Naive B cell (primary cell): ENCODE data around the gene SMIM22. TPM values are rescaled to one million over a fixed set of nuclear protein-coding genes. Genes with fewer than 3 reads are reported as not detected.
A peak's percentile ranks its signal among the peaks of the same experiment; 100 is the strongest.

Experiments
- ATAC-seq, 2 donors: fragments of 150-1000 bp; cut with Tn5 transposase; 2 replicates each; pipeline ENCODE4 v1.10.0; 2021; ENCODE audit warnings: low read depth in 2 of 2, mild to moderate bottlenecking in 2 of 2, moderate library complexity in 2 of 2
- DNase-seq: peaks from one replicate; pipeline ENCODE4 v3.0.0; 2022
- H3K27ac Mint-ChIP-seq, 6 donors: one replicate each; pipeline ENCODE4 v1.8.0; 2020 to 2022; ENCODE audit warnings: mild to moderate bottlenecking in 6 of 6, mixed read lengths in 6 of 6, moderate library complexity in 5 of 6, inconsistent platforms in 2 of 6
- H3K27me3 Mint-ChIP-seq, 3 donors: one replicate each; pipeline ENCODE4 v1.8.0; 2021 to 2022; ENCODE audit warnings: mixed read lengths in 3 of 3, mild to moderate bottlenecking in 1 of 3
- H3K36me3 Mint-ChIP-seq, 2 donors: one replicate each; pipeline ENCODE4 v1.8.0; 2020 to 2022; ENCODE audit warnings: mixed read lengths in 2 of 2, inconsistent platforms in 1 of 2, mild to moderate bottlenecking in 1 of 2
- H3K4me1 Mint-ChIP-seq, 3 donors: one replicate each; pipeline ENCODE4 v1.8.0; 2020 to 2022; ENCODE audit warnings: mixed read lengths in 3 of 3, inconsistent platforms in 1 of 3, mild to moderate bottlenecking in 1 of 3, moderate library complexity in 1 of 3
- H3K4me3 Mint-ChIP-seq, 8 donors: one replicate each; pipeline ENCODE4 v1.8.0; 2020 to 2022; ENCODE audit warnings: mild to moderate bottlenecking in 8 of 8, mixed read lengths in 8 of 8, moderate library complexity in 8 of 8, inconsistent platforms in 2 of 8
- H3K9me3 Mint-ChIP-seq, 7 donors: one replicate each; pipeline ENCODE4 v1.8.0; 2020 to 2022; ENCODE audit warnings: mixed read lengths in 7 of 7, mild to moderate bottlenecking in 5 of 7, inconsistent platforms in 2 of 7, moderate library complexity in 1 of 7
- polyA plus RNA-seq, 6 donors: library from polyadenylated mRNA; unstranded; fragments of 300-500 nt; fragmentation: Illumina TruSeq; gene quantifications; one replicate each; pipeline ENCODE4 v1.2.3, GENCODE V29; 2021; ENCODE audit warnings: low read depth in 6 of 6

The SMIM22 gene
- polyA plus RNA-seq, 6 donors from 2014 or later, result not detected

- peaks cover 12 to 21% (median 20%) of the 10 kb centered on the region in 3 donors for H3K4me1 Mint-ChIP-seq
- H3K4me3 Mint-ChIP-seq, result peak overlapping the region in 1 of 8 donors; percentile 12
- H3K9me3 Mint-ChIP-seq, result no peaks in the 10 kb centered on the region
- H3K27ac Mint-ChIP-seq, result no peak overlapping the region
- no peaks in the 10 kb centered on the region for H3K27me3 Mint-ChIP-seq
- no peak for DNase-seq
- ATAC-seq, result no peak
- peaks cover 0 to 7% of the 10 kb centered on the region in 2 donors for H3K36me3 Mint-ChIP-seq
Measured at GRCh38 chr16:4762205-4762604, 33.0 kb upstream of the SMIM22 start.

- Mint-ChIP-seq H3K27me3 (no peaks in the 10 kb centered on the region), H3K27ac (peak overlapping the region in 1 of 6 donors; percentile 72), H3K4me3 (peak overlapping the region in 2 of 8 donors; percentile 30 to 74), H3K4me1 (peaks cover 19 to 35% (median 31%) of the 10 kb centered on the region in 3 donors), H3K9me3 (no peaks in the 10 kb centered on the region), H3K36me3 (peaks cover 0 to 7% of the 10 kb centered on the region in 2 donors)
- DNase-seq, result no peak
- no peak for ATAC-seq
Measured at GRCh38 chr16:4763791-4764190, 31.4 kb upstream of the SMIM22 start.

GRCh38 chr16:4765511-4766474, 29.4 kb upstream of the SMIM22 start:
- peaks cover 0 to 2% (median 0%) of the 10 kb centered on the region in 7 donors for H3K9me3 Mint-ChIP-seq
- H3K36me3 Mint-ChIP-seq, result no peaks in the 10 kb centered on the region
- DNase-seq, result no peak
- peaks cover 22 to 42% (median 38%) of the 10 kb centered on the region in 3 donors for H3K4me1 Mint-ChIP-seq
- peak overlapping the region; percentile 82 to 95 (median 89) for H3K4me3 Mint-ChIP-seq
- no peaks in the 10 kb centered on the region for H3K27me3 Mint-ChIP-seq
- no peak for ATAC-seq
- H3K27ac Mint-ChIP-seq, result peak overlapping the region in 5 of 6 donors; percentile 28 to 83 (median 73)

GRCh38 chr16:4766875-4767628, 28.1 kb upstream of the SMIM22 start, which contains the start of gene ZNF500:
Gene ZNF500 (minus strand): TSS chr16:4767162. CDS start chr16:4765978, 1,184 bp downstream.
- H3K27ac Mint-ChIP-seq, result peak within 1 kb of the TSS; percentile 76 to 97 (median 85)
- H3K4me1 Mint-ChIP-seq, result peaks cover 22 to 42% (median 38%) of the 10 kb centered on the region in 3 donors
- no peaks in the 10 kb centered on the region for H3K36me3 Mint-ChIP-seq
- peak within 1 kb of the TSS; percentile 92 to 95 (median 94) for H3K4me3 Mint-ChIP-seq
- peak; percentile 97 to 99 for ATAC-seq
- no peaks in the 10 kb centered on the region for H3K27me3 Mint-ChIP-seq
- peaks cover 0 to 2% (median 0%) of the 10 kb centered on the region in 7 donors for H3K9me3 Mint-ChIP-seq
- peak; percentile 94 for DNase-seq

GRCh38 chr16:4767872-4768548, 27.2 kb upstream of the SMIM22 start:
- Mint-ChIP-seq H3K36me3 (no peaks in the 10 kb centered on the region), H3K4me1 (peaks cover 18 to 35% (median 34%) of the 10 kb centered on the region in 3 donors), H3K27ac (peak overlapping the region; percentile 27 to 97 (median 74)), H3K9me3 (peaks cover 0 to 2% (median 0%) of the 10 kb centered on the region in 7 donors), H3K4me3 (peak overlapping the region; percentile 90 to 95 (median 93)), H3K27me3 (no peaks in the 10 kb centered on the region)
- ATAC-seq (no peak), DNase-seq (no peak)

GRCh38 chr16:4768549-4769305, 26.4 kb upstream of the SMIM22 start:
- ATAC-seq (peak; percentile 33 to 43), DNase-seq (peak; percentile 63)
- H3K4me1 Mint-ChIP-seq, result peaks cover 18 to 34% (median 33%) of the 10 kb centered on the region in 3 donors
- peak overlapping the region in 5 of 6 donors; percentile 25 to 97 (median 86) for H3K27ac Mint-ChIP-seq
- H3K9me3 Mint-ChIP-seq, result peaks cover 0 to 2% (median 0%) of the 10 kb centered on the region in 7 donors
- H3K4me3 Mint-ChIP-seq, result peak overlapping the region; percentile 90 to 95 (median 93)
- H3K36me3 Mint-ChIP-seq, result no peaks in the 10 kb centered on the region
- no peaks in the 10 kb centered on the region for H3K27me3 Mint-ChIP-seq

DNA sequence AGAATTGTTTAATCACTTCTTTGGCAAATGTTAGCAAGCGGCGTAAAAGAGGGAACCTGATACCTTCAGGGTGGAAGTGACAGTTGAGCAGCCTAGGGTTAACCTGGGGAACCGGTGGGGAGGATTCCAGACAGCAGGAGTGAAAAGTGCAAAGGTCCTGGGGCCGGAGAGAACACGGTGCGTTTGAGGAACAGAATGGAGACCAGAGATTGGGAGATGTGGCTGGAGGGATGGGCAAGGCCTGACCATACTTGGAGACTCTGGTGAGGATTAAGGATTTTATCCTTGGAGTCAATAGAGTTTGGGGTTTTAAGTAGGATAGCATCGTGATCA, 25.9 kb upstream of the SMIM22 start:
- no peak for DNase-seq
- Mint-ChIP-seq H3K27ac (peak overlapping the region in 4 of 6 donors; percentile 24 to 90 (median 80)), H3K4me3 (peak overlapping the region; percentile 90 to 95 (median 93)), H3K9me3 (peaks cover 0 to 2% (median 0%) of the 10 kb centered on the region in 7 donors), H3K4me1 (peaks cover 18 to 34% (median 33%) of the 10 kb centered on the region in 3 donors), H3K36me3 (no peaks in the 10 kb centered on the region), H3K27me3 (no peaks in the 10 kb centered on the region)
- no peak for ATAC-seq

DNA sequence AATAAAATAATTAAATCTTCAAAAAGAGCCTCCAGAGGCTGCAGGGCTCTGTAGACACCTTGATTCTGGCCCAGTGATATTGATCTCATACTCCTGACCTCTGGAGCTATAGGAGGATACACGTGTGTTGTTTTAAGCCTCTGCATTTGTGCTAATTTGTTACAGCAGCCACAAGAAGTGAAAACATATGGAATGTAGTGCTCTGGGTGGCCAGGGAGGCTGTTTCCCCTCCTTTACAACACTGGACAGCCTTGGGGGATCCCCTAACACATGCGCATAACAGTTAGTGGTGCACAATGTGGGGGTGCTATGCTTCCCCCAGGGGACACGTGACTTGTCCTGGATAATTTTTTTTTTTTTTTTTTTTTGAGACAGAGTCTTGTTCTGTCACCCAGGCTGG, 23.5 kb upstream of the SMIM22 start:
- DNase-seq (no peak), ATAC-seq (no peak)
- Mint-ChIP-seq H3K27me3 (no peaks in the 10 kb centered on the region), H3K9me3 (peaks cover 0 to 2% (median 0%) of the 10 kb centered on the region in 7 donors), H3K27ac (peak overlapping the region in 1 of 6 donors; percentile 52), H3K4me3 (peak overlapping the region in 1 of 8 donors; percentile 15), H3K36me3 (no peaks in the 10 kb centered on the region), H3K4me1 (peaks cover 11 to 24% (median 20%) of the 10 kb centered on the region in 3 donors)

GRCh38 chr16:4772351-4772750, 22.8 kb upstream of the SMIM22 start:
- H3K4me1 Mint-ChIP-seq, result peaks cover 11 to 20% (median 17%) of the 10 kb centered on the region in 3 donors
- H3K27me3 Mint-ChIP-seq, result no peaks in the 10 kb centered on the region
- no peak overlapping the region for H3K27ac Mint-ChIP-seq
- H3K36me3 Mint-ChIP-seq, result no peaks in the 10 kb centered on the region
- peak overlapping the region in 1 of 8 donors; percentile 33 for H3K4me3 Mint-ChIP-seq
- ATAC-seq, result no peak
- H3K9me3 Mint-ChIP-seq, result peaks cover 0 to 2% (median 0%) of the 10 kb centered on the region in 7 donors
- no peak for DNase-seq

DNA sequence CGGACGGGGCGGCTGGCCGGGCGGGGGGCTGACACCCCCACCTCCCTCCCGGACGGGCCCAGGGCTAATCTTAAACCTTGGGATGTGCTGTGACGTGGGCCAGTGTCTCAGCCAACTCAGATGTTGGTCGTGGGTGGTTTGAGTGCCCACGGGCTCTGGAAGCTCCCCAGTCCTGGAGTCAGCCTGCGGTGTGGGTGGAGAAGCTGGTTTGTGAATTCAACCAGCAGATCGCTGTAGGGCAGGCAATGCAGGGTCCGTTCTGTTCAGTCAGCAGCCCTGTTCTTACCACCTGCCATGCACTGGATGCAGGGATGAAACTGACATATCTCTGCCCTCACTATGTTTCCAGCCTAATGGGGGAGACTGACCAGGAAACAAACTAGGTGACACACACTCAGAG, 20.2 kb upstream of the SMIM22 start:
- H3K9me3 Mint-ChIP-seq, result no peaks in the 10 kb centered on the region
- no peak for ATAC-seq
- H3K27ac Mint-ChIP-seq, result no peak overlapping the region
- no peaks in the 10 kb centered on the region for H3K4me1 Mint-ChIP-seq
- H3K36me3 Mint-ChIP-seq, result no peaks in the 10 kb centered on the region
- no peak overlapping the region for H3K4me3 Mint-ChIP-seq
- no peak for DNase-seq
- H3K27me3 Mint-ChIP-seq, result no peaks in the 10 kb centered on the region

GRCh38 chr16:4776141-4776705, 18.9 kb upstream of the SMIM22 start:
- no peak overlapping the region for H3K4me3 Mint-ChIP-seq
- H3K36me3 Mint-ChIP-seq, result no peaks in the 10 kb centered on the region
- H3K27ac Mint-ChIP-seq, result peak overlapping the region in 1 of 6 donors; percentile 51
- no peaks in the 10 kb centered on the region for H3K4me1 Mint-ChIP-seq
- no peak for DNase-seq
- H3K9me3 Mint-ChIP-seq, result no peaks in the 10 kb centered on the region
- ATAC-seq, result no peak
- no peaks in the 10 kb centered on the region for H3K27me3 Mint-ChIP-seq
